GM19239 (cell line): ENCODE results near the gene POLR3A.

Experiments
- DNase-seq: peaks from one replicate; pipeline ENCODE4 v3.0.0; 2011; ENCODE audit warnings: low spot score; ENCODE audit not compliant: insufficient read length
- FAIRE-seq: peaks from 2 replicates; lab custom pipeline; 2011; peaks lifted over from hg19 to GRCh38; lab: Jason Lieb, UNC

Gene POLR3A

DNA sequence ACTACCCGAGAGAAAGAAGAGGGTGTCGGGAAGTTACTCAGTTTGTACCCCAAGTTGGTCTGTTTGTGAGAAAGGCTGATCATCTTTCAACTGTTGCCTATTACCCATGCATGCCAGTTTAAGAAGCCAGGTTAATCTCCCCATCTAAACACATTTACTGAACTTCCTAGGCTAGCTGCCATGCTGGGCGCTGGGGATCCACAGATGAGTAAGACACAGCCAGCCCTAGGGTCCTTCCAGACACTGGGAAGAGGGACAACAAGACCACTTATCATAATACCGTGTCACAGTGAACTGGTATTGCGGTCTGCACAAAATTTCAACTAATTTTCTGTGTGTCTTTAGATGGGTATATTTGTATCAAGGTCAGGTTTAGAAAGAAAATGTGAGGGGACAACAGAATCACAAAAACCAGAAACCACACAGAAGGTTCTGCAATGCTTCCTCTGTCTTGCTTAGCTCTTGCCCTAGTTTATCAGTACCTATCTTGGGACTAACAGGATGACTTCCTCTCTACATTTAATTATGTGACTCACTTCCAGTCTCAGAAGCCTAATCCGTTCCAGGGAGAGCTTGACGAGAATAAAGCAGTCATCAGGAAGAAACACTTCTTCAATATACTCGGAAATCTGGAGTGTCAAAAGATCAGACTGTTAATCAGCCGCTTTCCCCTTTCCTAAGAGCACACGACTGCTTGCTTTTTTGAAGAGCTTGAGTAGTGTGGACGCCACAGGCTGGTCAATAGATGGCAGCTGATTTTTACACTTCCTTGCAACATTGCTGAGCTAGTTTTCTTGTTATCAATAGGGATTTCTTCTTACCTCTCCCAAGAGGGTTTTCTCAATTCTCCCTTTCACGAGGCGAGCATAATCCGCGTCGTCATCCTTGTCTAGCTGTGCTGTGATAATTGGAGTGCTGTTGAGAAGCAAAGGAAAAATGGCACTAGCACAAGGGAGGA, 45.7 kb downstream of the POLR3A start:
- DNase-seq (no peak), FAIRE-seq (no peak)

DNA sequence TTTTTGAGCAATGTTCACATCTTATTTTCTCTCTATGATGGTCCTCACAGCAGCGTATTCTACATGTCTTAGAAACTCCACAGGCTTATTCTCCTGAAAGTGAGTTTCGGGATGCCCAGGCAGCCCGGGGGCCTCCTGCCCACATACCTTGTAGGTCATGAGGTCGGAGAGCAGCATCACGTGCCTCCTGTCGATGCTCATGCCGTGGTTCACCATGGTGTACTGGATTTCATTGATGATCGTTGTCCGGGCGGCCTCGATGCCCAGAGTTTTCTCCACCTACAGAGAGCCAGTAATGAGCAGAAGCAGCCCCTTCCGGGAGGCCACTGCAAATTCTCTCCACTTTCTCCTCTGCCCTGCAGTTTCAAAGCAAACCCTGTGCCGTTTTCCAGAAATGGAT, 48.0 kb downstream of the POLR3A start:
- DNase-seq (no peak), FAIRE-seq (no peak)

DNA sequence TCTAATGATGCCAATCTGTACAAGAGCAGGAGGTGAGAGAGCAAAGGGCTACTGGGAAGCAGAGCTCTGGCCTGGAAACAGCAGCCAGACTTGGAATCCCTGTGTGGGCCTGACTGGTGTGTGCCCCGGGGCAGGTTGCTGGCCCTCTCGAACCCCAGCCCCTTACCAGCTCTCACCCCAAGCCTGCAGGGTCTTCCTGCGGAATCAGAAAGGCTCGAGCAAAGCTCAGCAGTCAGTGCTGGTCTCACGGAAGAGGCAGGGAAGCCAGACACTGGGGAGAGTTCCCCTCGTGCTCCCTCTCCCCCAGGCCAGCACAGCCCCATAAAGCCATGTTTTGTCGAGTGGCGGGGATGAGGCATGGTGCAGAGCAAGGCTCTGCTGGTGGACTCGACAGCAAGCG, 50.1 kb downstream of the POLR3A start:
- DNase-seq: no peak
- no peak for FAIRE-seq

DNA sequence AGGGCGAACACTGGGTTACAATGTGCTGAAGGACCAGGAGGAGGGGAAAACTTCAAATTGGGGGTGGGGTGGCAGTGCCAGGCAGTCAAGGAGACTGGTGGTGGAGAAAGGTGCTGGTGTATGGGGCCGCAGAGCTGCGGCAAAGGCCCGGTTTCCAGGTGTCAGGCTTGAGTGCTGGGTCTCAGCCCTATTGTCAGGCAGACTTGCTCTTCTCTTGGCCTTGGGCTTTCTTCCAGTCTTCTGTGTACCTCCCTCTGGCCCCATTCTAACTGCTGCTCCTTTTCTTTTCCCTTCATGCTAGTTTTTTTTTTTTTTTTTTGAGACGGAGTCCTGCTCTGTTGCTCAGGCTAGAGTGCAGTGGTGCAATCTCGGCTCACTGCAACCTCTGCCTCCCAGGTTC, 51.0 kb downstream of the POLR3A start:
- DNase-seq (no peak), FAIRE-seq (no peak)

DNA sequence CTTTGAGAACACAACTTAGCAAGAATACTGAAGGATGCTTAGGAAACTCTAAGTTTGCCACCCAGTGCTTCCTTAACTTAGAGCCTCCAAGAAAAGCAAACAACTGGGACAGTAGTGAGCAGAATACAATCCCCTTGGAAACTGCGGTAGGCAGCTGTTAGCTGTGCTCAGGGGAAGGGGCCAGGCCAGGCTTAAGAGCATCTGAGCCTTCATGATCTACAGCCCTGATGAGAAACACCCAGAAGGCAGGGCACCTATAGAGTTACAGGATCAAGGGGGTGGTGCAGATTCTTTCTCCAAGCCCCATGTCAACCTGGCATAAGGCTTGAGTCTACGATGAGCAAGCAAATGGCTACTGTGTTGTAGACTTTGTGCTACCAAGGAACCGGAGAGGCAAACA, 51.4 kb downstream of the POLR3A start:
- DNase-seq: no peak
- FAIRE-seq: no peak

DNA sequence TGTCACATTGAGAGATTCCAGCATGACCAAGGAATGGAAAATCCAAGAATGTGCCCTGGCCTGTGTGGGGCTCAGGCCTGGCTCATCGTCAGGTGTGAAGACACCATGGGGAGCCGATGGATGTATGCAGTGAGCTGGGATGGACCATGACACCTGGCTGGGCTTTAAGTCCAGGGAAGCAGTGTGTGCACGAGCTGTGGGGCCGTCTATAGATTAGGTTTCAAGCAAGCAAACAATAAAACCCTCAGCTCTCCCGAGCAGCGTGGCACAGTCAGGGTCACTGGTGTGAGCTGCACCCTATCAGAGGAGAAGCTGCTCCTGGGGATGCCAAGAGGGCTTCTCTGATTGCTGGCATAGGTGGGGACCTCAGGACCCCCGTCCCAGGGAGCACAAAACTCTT, 52.3 kb downstream of the POLR3A start:
- FAIRE-seq (no peak), DNase-seq (no peak)

DNA sequence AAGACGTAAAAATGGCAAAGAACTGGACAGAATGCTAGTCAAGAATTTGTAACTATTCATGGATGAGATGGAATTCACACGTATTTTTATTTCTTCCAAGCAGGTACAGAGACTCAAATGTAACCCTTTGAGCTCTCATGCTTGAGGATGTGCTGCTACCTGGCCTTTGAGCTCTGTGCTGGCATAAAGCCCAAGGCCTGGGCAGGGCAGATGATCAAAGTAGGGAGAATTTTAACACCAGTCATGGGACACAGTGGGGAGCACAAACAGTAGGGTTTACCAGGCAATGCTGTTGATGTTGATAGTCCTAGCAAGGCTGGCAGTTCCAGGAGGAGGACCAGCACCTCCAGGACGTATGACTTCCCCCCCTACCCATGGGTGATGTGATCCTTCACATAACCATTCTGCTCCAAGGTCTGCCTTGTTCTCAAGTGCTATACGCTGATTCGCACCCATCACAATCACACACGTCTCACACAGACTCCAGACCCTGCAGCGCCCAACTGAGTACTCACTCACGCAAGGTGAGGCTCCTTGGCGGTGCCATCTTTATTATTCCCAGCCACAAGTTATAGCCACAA, 54.1 kb downstream of the POLR3A start:
- DNase-seq: no peak
- no peak for FAIRE-seq

DNA sequence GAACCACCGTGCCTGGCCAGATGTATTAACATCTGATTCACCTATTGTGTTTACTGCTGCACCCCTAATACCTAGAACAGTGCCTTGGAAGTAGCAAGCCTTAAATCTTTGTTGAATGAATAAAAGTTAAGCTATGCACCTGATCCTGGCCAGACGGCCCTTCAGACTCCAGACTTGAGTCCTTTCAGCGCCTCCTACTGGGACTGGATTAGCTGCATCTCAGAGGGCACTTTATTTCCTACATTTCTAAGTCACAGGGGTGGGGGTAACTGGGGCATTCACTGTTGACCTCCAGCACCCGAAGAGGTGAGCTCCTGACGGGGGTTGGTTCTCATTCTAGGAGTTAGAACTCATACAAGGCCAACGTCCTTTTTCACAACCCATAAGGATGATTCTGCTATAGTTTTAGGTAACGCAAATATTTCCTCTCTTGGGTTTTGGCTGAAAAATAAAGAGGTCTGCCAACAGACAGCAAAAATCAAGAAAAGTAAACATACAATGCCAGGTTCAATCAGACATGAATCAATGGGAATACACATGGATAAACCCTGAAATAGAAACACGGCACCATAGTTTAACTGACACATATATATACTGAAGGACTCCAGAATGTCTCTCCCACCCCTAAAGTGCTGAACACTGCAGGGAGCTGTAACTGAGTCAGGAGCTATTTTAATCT, 54.8 kb downstream of the POLR3A start:
- DNase-seq (no peak), FAIRE-seq (no peak)

DNA sequence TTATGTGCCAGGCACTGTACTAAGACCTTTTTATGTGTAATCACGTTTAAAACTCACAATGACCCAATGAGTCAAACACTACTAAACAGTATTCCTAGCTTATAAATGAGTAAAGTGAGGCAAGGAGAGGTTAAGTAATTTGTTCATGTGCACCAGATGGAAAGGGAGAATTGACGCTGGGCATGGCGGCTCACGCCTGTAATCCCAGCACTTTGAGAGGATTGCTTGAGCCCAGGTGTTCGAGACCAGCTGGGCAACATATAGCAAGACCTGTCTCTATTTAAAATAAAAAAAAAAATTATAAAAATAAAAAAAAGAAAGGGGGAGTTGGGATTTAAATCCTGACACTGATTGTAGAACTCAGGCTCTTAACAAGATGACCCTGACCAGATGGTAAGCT, 56.0 kb downstream of the POLR3A start:
- no peak for DNase-seq
- FAIRE-seq: no peak

DNA sequence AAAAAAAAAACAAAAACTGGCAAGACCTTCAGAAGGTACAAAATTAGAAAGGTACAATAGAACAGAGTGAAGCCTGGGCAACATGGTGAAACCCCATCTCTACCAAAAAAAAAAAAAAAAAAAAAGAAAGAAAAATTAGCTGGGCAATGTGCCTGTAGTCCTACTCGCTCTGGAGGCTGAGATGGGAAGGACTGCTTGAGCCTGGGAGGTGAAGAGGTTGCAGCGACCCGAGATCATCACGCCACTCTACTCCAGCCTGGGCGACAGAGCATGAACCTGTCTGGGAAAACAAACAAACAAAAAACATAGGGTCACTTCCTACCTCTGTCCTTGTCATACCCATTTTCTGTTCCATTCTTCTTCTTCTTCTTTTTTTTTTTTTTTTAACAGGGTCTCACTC, 57.2 kb downstream of the POLR3A start:
- no peak for FAIRE-seq

DNA sequence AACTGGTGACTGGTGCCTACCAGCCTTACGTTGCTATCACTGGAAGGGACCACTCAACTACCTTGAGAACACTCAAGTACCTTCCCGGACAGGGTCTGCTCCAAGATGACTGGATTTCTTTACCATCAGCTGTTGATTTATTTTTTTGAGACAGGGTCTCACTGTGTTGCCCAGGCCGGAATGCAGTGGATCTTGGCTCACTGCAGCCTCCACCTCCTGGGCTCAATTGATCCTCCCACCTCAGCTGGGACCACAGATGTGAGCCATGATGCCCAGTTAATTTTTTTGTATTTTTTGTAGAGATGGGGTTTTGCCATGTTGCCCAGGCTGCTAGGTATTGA, 57.5 kb downstream of the POLR3A start:
- DNase-seq (no peak), FAIRE-seq (no peak)

More for the DNA sequence above, 57.2 kb downstream of the POLR3A start:
- DNase-seq: no peak

DNA sequence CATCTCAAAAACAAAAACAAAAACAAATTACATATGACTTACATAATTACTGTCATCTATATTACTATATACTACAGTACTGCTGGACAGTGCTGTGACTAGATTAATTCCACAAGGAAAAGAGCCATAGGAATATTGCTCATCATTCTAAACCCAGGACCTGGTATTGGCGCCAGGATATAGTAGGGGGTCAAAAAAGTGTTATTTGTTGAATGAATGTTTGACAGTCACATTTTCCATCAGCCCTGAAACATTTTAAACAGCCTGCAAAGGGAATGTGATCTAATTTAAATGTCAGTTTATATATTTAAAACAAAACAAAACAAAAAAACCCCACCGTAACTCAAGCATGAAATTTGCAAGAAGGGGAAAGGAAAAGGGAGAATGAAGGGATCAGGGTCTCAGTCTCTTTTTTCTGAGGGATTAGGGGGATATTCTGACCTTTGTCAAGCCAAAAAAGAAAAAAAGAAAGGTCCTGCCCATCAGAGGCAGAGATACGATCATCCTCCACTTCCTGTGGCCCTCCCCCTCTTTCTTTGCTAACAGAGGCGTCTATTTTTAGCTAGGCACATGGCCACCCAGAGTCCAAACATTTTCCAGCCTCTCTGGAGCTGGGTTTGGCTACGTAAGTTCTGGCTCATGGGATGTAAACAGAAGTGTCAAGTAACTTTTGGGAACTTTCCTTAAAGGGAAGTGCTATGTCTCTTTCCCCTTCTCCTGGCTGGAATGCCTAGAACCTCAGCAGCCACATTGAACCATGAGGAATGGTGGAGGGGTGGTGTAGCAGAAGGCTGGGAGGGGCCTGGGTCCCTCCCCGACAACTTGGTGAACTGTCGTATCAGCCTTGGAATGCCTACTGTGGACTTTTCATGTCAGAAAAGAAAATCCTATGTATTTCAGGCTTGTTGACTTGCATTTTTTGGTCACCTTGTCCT, 58.2 kb downstream of the POLR3A start:
- no peak for DNase-seq

DNA sequence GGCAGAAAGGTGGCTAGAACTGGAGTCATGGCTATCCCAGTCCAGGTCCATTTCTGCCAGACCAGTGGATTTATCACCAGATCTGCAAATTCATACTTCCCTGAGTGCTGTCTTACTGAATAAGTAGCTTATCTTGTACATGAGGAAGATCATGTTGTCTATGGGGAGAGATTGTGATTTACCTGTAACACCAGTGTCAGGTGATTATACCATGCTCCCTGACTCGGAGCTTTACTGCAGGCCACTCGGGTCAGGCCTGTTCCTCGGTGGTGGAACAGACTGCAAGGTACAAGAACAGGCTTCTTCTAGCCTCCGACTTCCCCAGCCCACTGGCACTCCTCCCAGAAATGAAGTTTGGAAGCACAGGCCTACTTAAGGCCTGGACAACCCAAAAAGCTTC, 60.2 kb downstream of the POLR3A start:
- DNase-seq: no peak
- FAIRE-seq: no peak

More for the DNA sequence above, 58.2 kb downstream of the POLR3A start:
- FAIRE-seq: no peak

DNA sequence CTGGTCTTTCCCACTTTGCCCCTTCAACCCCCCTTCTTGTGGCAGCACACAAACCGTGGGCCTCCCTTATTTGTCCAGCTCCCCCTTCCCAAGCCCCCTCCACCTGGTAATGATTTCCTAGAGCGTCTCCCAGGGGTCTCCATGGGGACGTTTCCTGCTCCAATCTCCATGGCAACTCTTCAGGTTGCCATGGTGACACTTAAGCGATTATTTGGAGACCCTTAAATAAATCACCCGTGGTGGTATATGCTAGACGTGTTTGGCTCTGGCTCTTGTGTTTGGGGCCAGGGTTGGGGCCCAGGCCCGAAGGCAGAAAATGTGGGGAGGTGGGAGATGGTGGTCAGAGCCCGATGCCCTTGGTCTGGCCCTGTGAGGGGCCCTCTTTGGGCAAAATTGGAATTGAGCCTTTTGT, 61.7 kb downstream of the POLR3A start:
- FAIRE-seq: no peak

DNA sequence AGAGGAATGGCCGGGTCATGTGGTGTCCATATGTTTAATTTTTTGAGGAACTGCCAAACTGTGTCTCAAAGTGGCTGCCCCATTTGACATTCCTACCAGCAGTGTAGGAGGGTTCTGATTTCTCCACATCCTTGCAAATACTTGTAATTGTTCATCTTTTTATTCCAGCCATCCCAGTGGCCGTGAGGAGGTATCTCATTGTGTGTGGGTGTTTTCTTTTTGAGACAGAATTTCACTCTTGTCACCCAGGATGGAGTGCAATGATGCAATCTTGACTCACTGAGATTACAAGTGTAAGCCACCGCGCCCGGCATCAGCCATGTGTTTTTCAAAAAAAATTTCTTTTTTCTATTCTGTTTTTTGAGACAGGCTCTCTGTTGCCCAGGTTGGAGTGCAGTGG, 64.0 kb downstream of the POLR3A start:
- DNase-seq (no peak), FAIRE-seq (no peak)

More for the DNA sequence above, 61.7 kb downstream of the POLR3A start:
- DNase-seq: no peak

DNA sequence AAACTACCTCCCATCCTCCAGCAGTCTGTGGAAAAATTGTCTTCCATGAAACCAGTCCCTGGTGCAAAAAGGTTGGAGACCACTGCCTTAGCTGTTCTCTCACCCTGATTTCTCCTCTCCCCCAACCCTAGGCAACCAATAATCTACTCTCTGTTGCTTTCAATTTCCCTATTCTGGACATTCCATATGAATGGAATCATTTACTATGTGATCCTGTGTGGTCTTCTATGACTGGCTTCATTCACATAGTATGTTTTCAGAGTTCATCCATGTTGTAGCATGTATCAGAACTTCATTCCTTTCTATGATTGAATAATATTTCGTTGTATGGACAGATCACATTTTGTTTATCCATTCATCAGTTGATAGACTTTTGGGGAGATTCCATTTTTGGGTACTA, 64.5 kb downstream of the POLR3A start:
- FAIRE-seq: no peak
- no peak for DNase-seq

DNA sequence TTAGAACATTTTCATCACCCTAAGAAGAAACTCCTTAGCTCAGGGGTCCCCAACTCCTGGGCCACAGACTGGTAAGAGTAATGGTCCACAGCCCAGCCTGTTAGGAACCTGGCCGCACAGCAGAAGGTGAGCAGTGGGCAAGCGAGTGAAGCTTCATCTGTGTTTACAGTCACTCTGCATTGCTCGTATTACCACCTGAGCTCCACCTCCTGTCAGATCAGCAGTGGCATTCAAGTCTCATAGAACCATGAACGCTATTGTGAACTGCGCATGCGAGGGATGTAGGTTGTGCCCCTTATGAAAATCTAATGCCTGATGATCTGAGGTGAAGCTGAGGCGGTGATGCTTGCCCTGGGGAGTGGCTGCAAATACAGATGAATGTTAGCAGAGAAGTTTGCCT, 65.4 kb downstream of the POLR3A start:
- DNase-seq: no peak
- FAIRE-seq: no peak

DNA sequence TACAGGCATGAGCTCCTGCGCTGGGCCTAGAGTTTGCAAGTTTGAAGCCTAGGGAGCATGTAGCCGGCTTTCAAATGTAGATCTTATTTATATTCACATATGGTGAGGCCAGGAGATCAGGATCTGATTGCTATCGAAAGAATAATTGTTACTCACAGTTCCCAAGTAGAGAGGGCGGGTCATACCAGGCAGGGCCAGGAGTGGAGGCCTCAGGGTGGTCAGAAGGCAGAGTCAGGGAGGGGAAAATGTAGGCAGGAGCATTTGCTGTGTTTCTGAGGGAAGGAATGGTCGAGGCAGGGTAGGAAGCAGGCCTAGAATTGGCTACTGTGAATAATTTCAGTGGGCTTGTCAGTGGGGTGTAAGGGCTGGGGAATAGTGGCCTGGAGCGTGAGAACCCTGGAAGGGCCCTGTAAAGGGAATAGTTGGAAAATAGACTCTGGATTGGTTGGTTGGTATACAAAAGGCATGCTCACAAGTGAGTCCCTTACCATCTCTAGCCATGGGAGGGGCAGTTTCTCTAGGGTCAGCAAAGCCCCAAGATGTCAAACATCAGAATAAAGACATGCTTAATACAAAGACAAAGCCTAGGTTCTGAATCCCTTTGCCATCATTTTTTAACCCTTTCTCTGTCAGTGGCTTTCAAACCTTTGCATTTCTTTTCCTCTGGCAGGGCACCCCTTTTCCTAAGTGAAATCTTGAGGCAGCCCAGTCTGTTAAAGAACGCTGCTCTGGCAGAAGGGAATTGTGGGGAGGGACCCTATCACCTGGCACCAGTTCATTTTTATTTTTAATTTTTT, 66.8 kb downstream of the POLR3A start:
- FAIRE-seq: no peak
- no peak for DNase-seq

DNA sequence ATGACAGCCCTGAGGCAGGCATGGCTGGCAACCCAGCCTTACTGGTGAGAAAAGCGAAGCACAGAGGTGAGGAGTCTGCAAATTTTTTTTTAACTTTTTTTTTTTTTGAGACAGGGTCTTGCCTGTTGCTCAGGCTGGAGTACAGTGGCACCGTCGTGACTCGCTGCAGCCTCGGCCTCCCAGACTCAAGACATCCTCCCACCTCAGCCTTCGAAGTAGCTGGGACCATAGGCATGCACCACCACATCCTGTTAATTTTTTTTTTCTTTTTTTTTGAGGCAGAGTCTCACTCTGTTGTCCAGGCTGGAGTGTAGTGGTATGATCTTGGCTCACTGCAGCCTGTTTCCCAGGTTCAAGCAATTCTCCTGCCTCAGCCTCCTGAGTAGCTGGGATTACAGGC, 67.6 kb downstream of the POLR3A start:
- DNase-seq (no peak), FAIRE-seq (no peak)
